GM19238 (cell line): ENCODE measurements around the gene TPRG1L.

Experiments
- DNase-seq: peaks from one replicate; pipeline ENCODE4 v3.0.0; 2011; ENCODE audit warnings: low spot score; ENCODE audit not compliant: insufficient read length

TPRG1L gene

DNA sequence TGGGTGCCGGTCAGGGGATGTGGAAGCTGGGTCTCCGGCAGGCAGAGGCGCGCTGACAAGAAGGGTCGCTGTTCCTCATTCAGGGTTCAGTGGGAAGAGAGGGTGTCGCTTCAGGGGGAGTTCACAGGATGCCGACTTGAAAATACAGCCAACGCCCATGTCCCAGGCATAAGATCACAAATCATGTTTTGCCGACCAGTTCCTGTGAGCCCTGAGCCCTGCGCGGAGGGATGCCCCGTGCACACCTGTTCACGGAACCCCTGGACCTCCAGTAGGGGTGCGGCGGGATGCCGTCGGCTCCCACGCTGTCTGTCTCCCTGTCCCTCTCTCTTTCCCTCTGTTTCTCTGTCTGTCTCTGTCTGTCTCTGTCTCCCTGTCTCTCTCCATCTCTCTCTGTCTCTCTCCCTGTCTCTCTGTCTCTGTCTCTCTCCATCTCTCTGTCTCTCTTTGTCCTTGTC lies 54.3 kb downstream of the TPRG1L start:
- no peak for DNase-seq
